Pulmonary artery endothelial cell (primary cell): ENCODE results near the gene C2orf42. TPM values are rescaled to one million over a fixed set of nuclear protein-coding genes. Genes with fewer than 3 reads are reported as not detected.
"Not testable (repeated sequence)": the region's sequence is repeated elsewhere in the genome, so short reads cannot be mapped to it uniquely, and the experiment has no call there.

Experiments
- DNase-seq: peaks from one replicate; pipeline ENCODE4 v3.0.0-alpha.2; 2011; ENCODE audit warnings: low read depth, low spot score
- total RNA-seq: library from RNA; depleted of rRNA; stranded (reverse); fragments of >200 nt; gene quantifications from 2 replicates; pipeline ENCODE4 v1.2.3, GENCODE V29; 2014

C2orf42 gene
- total RNA-seq: 10.4 and 27.6 TPM in 2 replicates

GRCh38 chr2:70190418-70191243 lies at the start of gene C2orf42:
Gene C2orf42, minus strand, starts transcription at chr2:70191019. Its CDS starts 9,034 bp downstream, at chr2:70181985.
- DNase-seq: peak; percentile 89

- DNase-seq: no peak
Observed at GRCh38 chr2:70240599-70240998, 49.8 kb upstream of the C2orf42 start.

GRCh38 chr2:70233926-70234325 lies 43.1 kb upstream of the C2orf42 start:
- no peak for DNase-seq

DNA sequence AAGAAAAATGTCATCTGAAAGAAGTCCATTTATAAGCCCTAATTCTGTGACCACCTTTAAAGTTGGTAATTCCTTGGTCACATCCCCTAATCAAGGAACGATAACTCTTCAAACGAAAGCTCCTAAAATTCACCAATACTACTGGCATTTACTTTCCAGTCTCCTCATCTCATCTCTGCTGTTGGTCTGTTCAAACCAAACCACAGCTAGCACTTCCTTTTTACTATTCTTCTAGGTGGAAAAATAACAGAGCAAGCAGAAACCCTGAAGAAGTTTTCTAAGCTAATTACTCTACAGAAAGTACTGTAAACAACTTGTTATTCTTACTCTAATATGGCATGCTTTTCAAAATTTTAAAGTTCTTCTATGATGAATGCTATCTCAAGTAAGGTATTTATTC lies 36.0 kb upstream of the C2orf42 start:
- no peak for DNase-seq

DNA sequence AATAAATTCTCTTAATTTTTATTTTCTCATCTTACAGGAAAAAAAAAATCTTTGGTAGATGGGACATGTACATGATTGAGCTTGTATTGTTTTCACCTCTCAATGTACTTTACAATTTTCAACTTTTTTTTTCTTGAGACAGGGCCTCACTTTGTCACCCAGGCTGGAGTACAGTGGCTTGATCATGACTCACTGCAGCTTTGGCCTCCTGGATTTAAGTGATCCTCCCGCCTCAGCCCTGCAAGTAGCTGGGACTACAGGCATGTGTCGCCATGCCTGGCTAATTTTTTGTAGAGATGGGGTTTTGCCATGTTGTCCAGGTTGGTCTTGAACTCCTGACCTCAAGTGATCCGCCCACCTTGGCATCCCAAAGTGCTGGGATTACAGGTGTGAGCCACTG lies 32.5 kb upstream of the C2orf42 start:
- not testable (repeated sequence) for DNase-seq

- DNase-seq: no peak
Observed at GRCh38 chr2:70214953-70215549, 24.2 kb upstream of the C2orf42 start.

- no peak for DNase-seq
Observed at GRCh38 chr2:70214365-70214764, 23.5 kb upstream of the C2orf42 start.

DNA sequence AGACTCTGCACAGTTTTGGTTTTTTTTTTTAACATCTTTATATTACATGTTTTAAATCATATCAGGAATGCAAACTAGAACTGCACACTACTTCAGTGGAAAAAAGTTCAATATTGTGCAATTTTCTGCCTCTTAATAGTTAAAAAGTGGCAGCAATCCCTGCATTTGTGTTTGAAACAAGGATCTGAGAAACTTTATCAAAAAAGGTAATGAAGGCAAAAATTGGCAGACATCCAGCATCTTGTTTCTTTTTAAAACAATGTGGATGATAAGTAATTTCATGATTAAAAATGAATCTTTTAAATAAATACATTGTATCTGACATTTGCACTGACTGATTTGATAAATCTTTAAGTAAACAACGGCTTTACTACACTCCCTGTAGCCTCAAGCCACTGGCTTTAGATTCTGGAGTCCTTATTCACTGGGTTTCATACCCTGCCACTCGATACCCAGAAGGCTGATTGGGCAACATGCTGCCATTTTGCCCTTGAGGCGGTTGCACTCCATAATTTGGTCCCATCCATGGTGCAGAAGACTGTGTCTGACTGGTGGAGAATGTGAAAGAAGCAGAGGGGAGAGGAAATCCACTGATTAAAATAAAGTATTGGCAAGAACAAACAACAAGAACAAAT lies 21.6 kb upstream of the C2orf42 start:
- DNase-seq: no peak

DNA sequence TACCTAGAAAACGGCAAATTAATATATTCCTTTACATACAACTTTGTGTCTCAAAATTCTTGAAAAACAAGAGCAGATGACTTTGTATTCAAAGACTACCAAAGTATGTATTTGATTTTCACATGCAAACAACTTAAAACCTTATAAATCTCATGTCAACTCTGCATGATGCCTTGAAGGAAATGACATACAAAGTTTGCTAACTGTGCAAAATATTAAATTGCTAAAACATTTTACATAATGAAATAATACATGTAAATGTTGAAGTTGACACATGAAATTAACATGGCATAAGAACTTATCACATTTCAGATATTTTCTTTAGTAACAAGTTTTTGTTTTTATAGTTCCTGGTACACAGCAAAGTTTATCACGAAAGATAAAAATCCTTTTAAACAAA lies 20.8 kb upstream of the C2orf42 start:
- DNase-seq: no peak

DNA sequence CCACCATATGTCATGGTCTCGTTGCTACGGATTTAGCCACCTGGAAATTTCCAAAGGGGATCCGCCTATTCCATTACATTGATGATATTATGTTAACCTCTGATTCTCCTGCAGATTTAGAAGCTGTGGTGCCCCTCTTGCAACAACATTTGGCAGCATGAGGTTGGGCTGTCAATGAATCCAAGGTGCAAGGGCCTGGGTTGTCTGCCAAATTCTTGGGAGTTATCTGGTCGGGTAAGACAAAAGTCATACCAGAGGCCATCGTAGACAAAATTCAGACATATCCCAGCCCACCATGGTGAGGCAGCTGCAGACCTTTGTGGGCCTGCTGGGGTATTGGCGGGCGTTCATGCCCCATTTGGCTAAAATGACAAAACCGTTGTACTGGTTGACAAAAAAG lies 13.6 kb upstream of the C2orf42 start:
- DNase-seq: no peak

DNA sequence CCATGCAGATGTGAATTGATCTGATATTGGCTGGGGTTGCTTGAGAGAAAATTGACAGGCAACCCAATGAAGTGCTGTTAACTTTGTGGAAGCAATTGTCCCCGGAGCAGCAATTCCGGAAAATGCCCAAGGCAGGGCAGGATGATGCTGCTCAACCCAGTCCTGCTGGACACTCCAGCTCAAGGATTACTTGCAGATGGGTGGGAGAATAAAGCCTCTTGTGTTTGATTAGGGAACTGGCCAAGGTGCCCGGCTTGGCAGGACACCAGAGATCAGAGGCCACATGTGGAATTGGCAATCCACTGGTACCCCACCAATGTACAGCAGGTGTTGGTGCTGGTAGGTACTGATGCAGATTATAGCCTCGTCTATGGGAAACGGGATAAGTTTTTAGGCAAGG lies 12.3 kb upstream of the C2orf42 start:
- no peak for DNase-seq

DNA sequence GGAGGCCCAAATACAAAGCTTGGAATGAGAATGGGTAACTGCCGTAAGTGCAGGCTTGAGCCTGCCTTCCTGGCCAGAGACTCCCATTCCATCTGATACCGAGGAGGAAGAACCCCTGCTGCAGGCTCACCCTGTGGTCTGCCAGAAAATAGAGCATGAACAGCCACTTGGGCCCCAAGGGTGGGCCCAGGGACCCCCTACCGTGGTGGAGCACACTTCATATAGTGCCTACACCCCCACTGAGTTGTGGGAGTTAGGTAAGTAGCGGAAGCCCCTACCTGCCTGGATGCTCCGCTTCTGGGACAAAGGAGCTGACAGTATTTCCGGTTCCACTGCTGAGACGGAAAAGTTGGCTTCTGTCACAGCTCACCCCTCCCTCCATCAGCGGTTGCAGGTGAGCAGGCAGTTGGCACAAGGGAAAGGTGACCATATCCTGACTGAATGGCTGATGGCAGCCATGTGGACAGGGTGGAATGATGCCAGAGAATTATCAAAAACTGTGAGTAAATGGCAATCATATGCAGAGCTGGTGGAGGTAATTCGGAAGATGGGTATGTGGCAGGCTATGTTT lies 11.5 kb upstream of the C2orf42 start:
- DNase-seq: no peak

- no peak for DNase-seq
Observed at GRCh38 chr2:70201831-70202230, 11.0 kb upstream of the C2orf42 start.

DNA sequence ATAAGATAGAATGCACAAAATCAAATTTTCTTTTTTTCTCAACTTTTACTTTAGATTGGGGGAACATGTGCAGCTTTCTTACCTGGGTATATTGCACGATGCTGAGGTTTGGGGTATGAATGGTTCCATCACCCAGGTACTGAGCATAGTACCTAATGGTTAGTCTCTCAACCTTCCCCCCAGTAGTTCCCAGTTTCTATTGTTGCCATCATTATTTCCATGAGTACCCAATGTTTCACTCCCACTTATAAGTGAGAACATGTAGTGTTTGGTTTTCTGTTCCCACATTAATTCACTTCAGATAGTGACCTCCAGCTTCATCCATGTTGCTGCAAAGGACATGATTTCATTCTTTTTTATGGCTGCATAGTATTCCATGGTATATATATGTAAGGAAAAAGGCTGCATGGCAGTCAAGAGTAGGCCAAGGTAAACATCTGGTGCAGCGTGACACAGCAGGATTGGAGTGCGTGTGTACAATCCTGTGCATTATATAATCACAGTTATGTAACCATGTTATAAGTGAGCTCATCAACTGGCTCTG lies 10.5 kb upstream of the C2orf42 start:
- no peak for DNase-seq

GRCh38 chr2:70199320-70199864 lies 8.6 kb upstream of the C2orf42 start:
- no peak for DNase-seq

- no peak for DNase-seq
Observed at GRCh38 chr2:70192516-70192915, 1.7 kb upstream of the C2orf42 start.

GRCh38 chr2:70191244-70191735 lies 471 bp upstream of the C2orf42 start:
- no peak for DNase-seq

- DNase-seq: no peak
Observed at GRCh38 chr2:70188460-70188859, 2.4 kb downstream of the C2orf42 start.

DNA sequence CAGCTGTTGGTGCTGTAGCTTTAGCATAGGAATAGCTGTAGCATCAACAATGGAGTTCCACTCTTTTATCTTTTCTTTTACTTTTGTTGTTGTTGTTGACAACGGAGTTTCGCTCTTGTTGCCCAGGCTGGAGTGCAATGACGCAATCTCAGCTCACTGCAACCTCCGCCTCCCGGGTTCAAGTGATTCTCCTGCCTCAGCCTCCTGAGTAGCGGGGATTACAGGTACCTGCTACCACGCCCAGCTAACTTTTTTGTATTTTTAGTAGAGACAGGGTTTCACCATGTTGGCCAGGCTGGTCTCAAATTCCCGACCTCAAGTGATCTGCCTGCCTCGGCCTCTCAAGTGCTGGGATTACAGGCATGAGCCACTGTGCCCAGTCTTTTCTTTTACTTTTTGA lies 3.6 kb downstream of the C2orf42 start:
- not testable (repeated sequence) for DNase-seq

- no peak for DNase-seq
Observed at GRCh38 chr2:70182689-70183088, 8.1 kb downstream of the C2orf42 start.

- DNase-seq: no peak
Observed at GRCh38 chr2:70181363-70181956, 9.4 kb downstream of the C2orf42 start.
